Mesodermal cell (in vitro differentiated cells): ENCODE measurements around the gene ACOX3.

Experiments
- H3K27ac ChIP-seq: 2 replicates; pipeline ENCODE4 v1.7.0; 2013; ENCODE audit warnings: mild to moderate bottlenecking, low read depth, low read length, moderate library complexity; ENCODE audit not compliant: severe bottlenecking
- H3K36me3 ChIP-seq: 2 replicates; pipeline ENCODE4 v1.7.1; 2013; ENCODE audit warnings: mild to moderate bottlenecking, low read length, moderate library complexity; ENCODE audit not compliant: control insufficient read depth, insufficient read depth
- H3K4me1 ChIP-seq: one replicate; pipeline ENCODE4 v1.7.1; 2013; ENCODE audit warnings: mild to moderate bottlenecking, low read length; ENCODE audit not compliant: insufficient read depth, control insufficient read depth, poor library complexity, severe bottlenecking
- H3K4me3 ChIP-seq: 2 replicates; pipeline ENCODE4 v1.7.0; 2013; ENCODE audit warnings: low read length, control low read depth, mild to moderate bottlenecking; ENCODE audit not compliant: insufficient read depth, poor library complexity, severe bottlenecking; ENCODE audit errors: extremely low read depth
- H3K9me3 ChIP-seq: 2 replicates; pipeline ENCODE4 v1.7.1; 2013; ENCODE audit warnings: mild to moderate bottlenecking, low read length, moderate library complexity; ENCODE audit not compliant: control insufficient read depth
- WGBS, 2 experiments: methylation state at CpG; one replicate each; pipeline ENCODE4 v1.1.5; 2013; ENCODE audit warnings: missing lambda C conversion rate in 2 of 2; ENCODE audit not compliant: insufficient coverage in 2 of 2; 5-methylcytosine and 5-hydroxymethylcytosine counted together

ACOX3 gene

GRCh38 chr4:8332891-8333331, 107.6 kb downstream of the ACOX3 start:
- Histone ChIP-seq H3K4me3 (no peak overlapping the region), H3K4me1 (no peaks in the 10 kb centered on the region), H3K9me3 (peaks cover 7% of the 10 kb centered on the region), H3K36me3 (no peaks in the 10 kb centered on the region), H3K27ac (no peak overlapping the region)
- 85 to 88% methylated on average over 7 to 8 of the region's 8 CpGs for WGBS, 2 experiments

- 84 to 92% methylated on average over 7 to 8 of the region's 12 CpGs for WGBS, 2 experiments
These were observed 108.3 kb downstream of the ACOX3 start for GRCh38 chr4:8332038-8332857.

GRCh38 chr4:8331575-8331955, 109.0 kb downstream of the ACOX3 start:
- Histone ChIP-seq H3K36me3 (no peaks in the 10 kb centered on the region), H3K27ac (no peak overlapping the region), H3K4me1 (no peaks in the 10 kb centered on the region), H3K4me3 (no peak overlapping the region), H3K9me3 (peaks cover 3% of the 10 kb centered on the region)
- WGBS, 2 experiments, result 98 to 100% methylated on average over 1 to 4 of the region's 6 CpGs

More at GRCh38 chr4:8332038-8332857, 108.3 kb downstream of the ACOX3 start:
- H3K4me3 ChIP-seq, result no peak overlapping the region
- H3K9me3 ChIP-seq, result peaks cover 7% of the 10 kb centered on the region
- H3K27ac ChIP-seq, result no peak overlapping the region
- no peaks in the 10 kb centered on the region for H3K36me3 ChIP-seq
- H3K4me1 ChIP-seq, result no peaks in the 10 kb centered on the region

- WGBS, 2 experiments, result 90 to 97% methylated on average over 13 to 14 of the region's 15 CpGs
- H3K4me1 ChIP-seq, result no peaks in the 10 kb centered on the region
These were observed 109.5 kb downstream of the ACOX3 start for GRCh38 chr4:8330821-8331574.

GRCh38 chr4:8329859-8330761, 110.4 kb downstream of the ACOX3 start:
- Histone ChIP-seq H3K4me3 (no peak overlapping the region), H3K9me3 (no peaks in the 10 kb centered on the region), H3K36me3 (no peaks in the 10 kb centered on the region), H3K27ac (no peak overlapping the region), H3K4me1 (peaks cover 3% of the 10 kb centered on the region)
- WGBS, 2 experiments, result 91 to 96% methylated on average over 16 to 20 of the region's 20 CpGs

More at GRCh38 chr4:8330821-8331574, 109.5 kb downstream of the ACOX3 start:
- H3K27ac ChIP-seq, result no peak overlapping the region
- no peak overlapping the region for H3K4me3 ChIP-seq
- no peaks in the 10 kb centered on the region for H3K36me3 ChIP-seq
- H3K9me3 ChIP-seq, result no peaks in the 10 kb centered on the region

GRCh38 chr4:8329560-8329858, 111.0 kb downstream of the ACOX3 start:
- Histone ChIP-seq H3K27ac (no peak overlapping the region), H3K4me3 (no peak overlapping the region), H3K9me3 (no peaks in the 10 kb centered on the region), H3K36me3 (no peaks in the 10 kb centered on the region), H3K4me1 (peaks cover 3% of the 10 kb centered on the region)
- 69 to 92% methylated on average over 2 to 5 of the region's 6 CpGs for WGBS, 2 experiments

- WGBS, 2 experiments, result 72 to 82% methylated on average over 10 to 12 of the region's 13 CpGs
- Histone ChIP-seq H3K9me3 (no peaks in the 10 kb centered on the region), H3K4me3 (no peak overlapping the region), H3K36me3 (no peaks in the 10 kb centered on the region), H3K27ac (no peak overlapping the region), H3K4me1 (peaks cover 3% of the 10 kb centered on the region)
These were observed 111.5 kb downstream of the ACOX3 start for GRCh38 chr4:8328866-8329559.

- WGBS, 2 experiments, result 100% methylated on average over 1 to 2 of the region's 3 CpGs
These were observed 112.1 kb downstream of the ACOX3 start for GRCh38 chr4:8328456-8328855.

GRCh38 chr4:8326206-8326605, 114.3 kb downstream of the ACOX3 start:
- H3K27ac ChIP-seq, result no peak overlapping the region
- H3K9me3 ChIP-seq, result peaks cover 10% of the 10 kb centered on the region
- peaks cover 3% of the 10 kb centered on the region for H3K4me1 ChIP-seq
- no peak overlapping the region for H3K4me3 ChIP-seq
- no peaks in the 10 kb centered on the region for H3K36me3 ChIP-seq

More at GRCh38 chr4:8328456-8328855, 112.1 kb downstream of the ACOX3 start:
- Histone ChIP-seq H3K9me3 (peaks cover 5% of the 10 kb centered on the region), H3K36me3 (no peaks in the 10 kb centered on the region), H3K27ac (no peak overlapping the region), H3K4me1 (peaks cover 3% of the 10 kb centered on the region), H3K4me3 (no peak overlapping the region)
